Glutamatergic neuron (in vitro differentiated cells): ENCODE measurements around the gene LZTFL1. TPM values are rescaled to one million over a fixed set of nuclear protein-coding genes. Genes with fewer than 3 reads are reported as not detected.

Source experiments
- DNase-seq: peaks from one replicate; pipeline ENCODE4 v3.0.0; 2022
- H3K27ac Mint-ChIP-seq: one replicate; pipeline ENCODE4 v1.8.0; 2020; ENCODE audit warnings: mild to moderate bottlenecking, mixed read lengths, inconsistent platforms; ENCODE audit not compliant: unreplicated experiment
- H3K27me3 Mint-ChIP-seq: one replicate; pipeline ENCODE4 v1.8.0; 2020; ENCODE audit warnings: mild to moderate bottlenecking, moderate library complexity, mixed read lengths, inconsistent platforms; ENCODE audit not compliant: unreplicated experiment
- H3K36me3 Mint-ChIP-seq: one replicate; pipeline ENCODE4 v1.8.0; 2020; ENCODE audit warnings: mild to moderate bottlenecking, mixed read lengths, inconsistent platforms; ENCODE audit not compliant: unreplicated experiment
- H3K4me1 Mint-ChIP-seq: one replicate; pipeline ENCODE4 v1.8.0; 2020; ENCODE audit warnings: mild to moderate bottlenecking, low read depth, mixed read lengths, inconsistent platforms; ENCODE audit not compliant: unreplicated experiment
- H3K4me3 Mint-ChIP-seq: one replicate; pipeline ENCODE4 v1.8.0; 2020; ENCODE audit warnings: mild to moderate bottlenecking, mixed read lengths, inconsistent platforms; ENCODE audit not compliant: unreplicated experiment
- H3K9me3 Mint-ChIP-seq: one replicate; pipeline ENCODE4 v1.8.0; 2020; ENCODE audit warnings: mild to moderate bottlenecking, moderate library complexity, mixed read lengths, inconsistent platforms; ENCODE audit not compliant: unreplicated experiment
- CTCF ChIP-seq: fragments of 200-600 bp; sonication (generic); IDR thresholded peaks from one replicate; pipeline ENCODE4 v1.5.0; 2021; ENCODE audit not compliant: partially characterized antibody, unreplicated experiment
- total RNA-seq: library from RNA; stranded (reverse); fragmentation: NEBNext Ultra II Directional; extraction: Animal tissue kit (Norgen Biotek cat#: 25700); gene quantifications from one replicate; pipeline ENCODE4 v1.2.1, GENCODE V29; 2021; ENCODE audit not compliant: unreplicated experiment

LZTFL1 gene
- total RNA-seq, 1 donor from 2014 or later = 5.9 TPM

- Mint-ChIP-seq H3K4me3 (no peak overlapping the region), H3K27me3 (no peaks in the 10 kb centered on the region), H3K9me3 (no peaks in the 10 kb centered on the region), H3K36me3 (no peaks in the 10 kb centered on the region), H3K4me1 (no peaks in the 10 kb centered on the region), H3K27ac (no peak overlapping the region)
- DNase-seq = no peak
- no peak for TF ChIP-seq CTCF
Measured at GRCh38 chr3:45880725-45881077, 38.8 kb upstream of the LZTFL1 start.

DNA sequence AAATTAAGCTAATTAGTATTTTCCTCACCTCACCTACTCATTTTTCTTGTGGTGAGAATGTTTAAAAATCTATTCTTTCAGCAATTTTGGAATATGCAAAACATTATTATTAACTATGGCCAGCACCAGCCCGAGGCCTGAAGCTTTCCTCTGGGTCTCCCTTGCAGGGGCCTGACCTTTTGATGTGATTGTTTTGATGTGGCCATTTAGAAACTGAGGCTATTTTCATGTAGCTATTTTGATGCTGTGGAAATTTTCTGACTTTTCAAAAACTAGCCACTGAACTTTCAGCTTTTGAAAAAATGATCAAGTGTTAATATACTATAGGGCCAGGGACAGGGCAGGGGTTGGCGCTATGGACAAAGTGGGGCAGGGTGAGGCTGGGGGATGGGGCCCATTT, 36.2 kb upstream of the LZTFL1 start:
- no peak overlapping the region for H3K27ac Mint-ChIP-seq

DNA sequence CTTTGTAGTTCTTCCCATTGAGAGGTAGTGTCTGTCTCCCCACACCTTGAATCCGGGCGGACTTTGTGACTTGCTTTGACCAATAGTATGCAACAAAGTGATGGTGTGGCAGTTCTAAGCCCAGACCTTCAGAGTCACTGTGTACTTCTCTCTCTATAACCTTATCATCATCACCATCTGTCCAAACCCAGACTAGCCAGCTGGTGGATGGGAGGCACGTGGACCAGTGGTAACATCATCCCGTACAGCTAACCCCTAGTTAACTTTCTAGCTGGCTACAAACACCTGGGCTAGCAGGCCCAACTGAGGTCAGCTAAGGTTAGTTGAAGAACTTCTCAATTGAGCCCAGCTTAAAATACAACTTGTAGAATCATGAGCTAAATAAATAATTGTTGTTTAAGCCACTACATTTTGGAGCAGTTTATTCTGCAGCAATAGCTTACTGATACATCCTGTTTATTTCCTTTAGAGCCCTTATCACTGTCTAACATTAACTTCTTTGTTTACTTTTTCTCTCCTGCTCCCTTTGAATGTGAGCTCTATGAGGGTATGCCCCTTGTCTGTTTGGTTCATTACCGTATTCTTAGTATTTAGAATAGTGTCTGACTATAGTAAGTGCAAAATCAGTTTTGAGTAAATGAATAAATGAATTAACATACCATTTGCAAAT, 32.9 kb upstream of the LZTFL1 start:
- Mint-ChIP-seq H3K4me1 (no peaks in the 10 kb centered on the region), H3K27ac (no peak overlapping the region), H3K4me3 (no peak overlapping the region), H3K27me3 (no peaks in the 10 kb centered on the region), H3K9me3 (peaks cover 6% of the 10 kb centered on the region), H3K36me3 (peaks cover 5% of the 10 kb centered on the region)
- TF ChIP-seq CTCF = no peak
- DNase-seq = no peak

More for the DNA sequence above, 36.2 kb upstream of the LZTFL1 start:
- peaks cover 5% of the 10 kb centered on the region for H3K36me3 Mint-ChIP-seq
- DNase-seq = no peak
- H3K9me3 Mint-ChIP-seq = peaks cover 6% of the 10 kb centered on the region
- no peak for TF ChIP-seq CTCF
- H3K27me3 Mint-ChIP-seq = no peaks in the 10 kb centered on the region
- H3K4me3 Mint-ChIP-seq = no peak overlapping the region
- H3K4me1 Mint-ChIP-seq = no peaks in the 10 kb centered on the region

GRCh38 chr3:45873638-45874037, 31.7 kb upstream of the LZTFL1 start:
- Mint-ChIP-seq H3K27me3 (no peaks in the 10 kb centered on the region), H3K9me3 (peaks cover 6% of the 10 kb centered on the region), H3K4me1 (no peaks in the 10 kb centered on the region), H3K36me3 (peaks cover 5% of the 10 kb centered on the region), H3K27ac (no peak overlapping the region), H3K4me3 (no peak overlapping the region)
- TF ChIP-seq CTCF = no peak
- no peak for DNase-seq

DNA sequence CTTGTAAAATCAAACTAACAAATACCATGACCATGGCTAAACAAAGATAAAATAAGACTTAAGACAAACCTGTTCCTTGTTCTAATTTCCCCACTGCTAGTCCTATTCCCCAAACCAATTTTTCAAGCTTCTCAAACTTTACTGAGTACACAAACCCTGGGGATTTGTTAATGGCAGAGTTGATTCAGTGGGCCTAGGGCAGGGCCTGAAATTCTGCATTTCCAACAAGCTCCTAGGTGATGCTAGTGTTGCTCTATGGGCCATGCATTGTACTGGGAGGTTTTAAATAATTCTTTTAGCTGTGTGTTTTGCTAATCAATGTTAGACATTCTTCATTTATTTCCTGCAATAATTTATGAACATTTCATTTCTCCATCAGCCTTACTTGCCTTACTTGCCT, 31.1 kb upstream of the LZTFL1 start:
- TF ChIP-seq CTCF = no peak
- no peak overlapping the region for H3K27ac Mint-ChIP-seq
- DNase-seq = no peak
- no peaks in the 10 kb centered on the region for H3K4me1 Mint-ChIP-seq
- H3K36me3 Mint-ChIP-seq = peaks cover 5% of the 10 kb centered on the region
- no peaks in the 10 kb centered on the region for H3K27me3 Mint-ChIP-seq
- H3K4me3 Mint-ChIP-seq = no peak overlapping the region
- peaks cover 6% of the 10 kb centered on the region for H3K9me3 Mint-ChIP-seq
